Measurements from ENCODE around the gene GNAL.

DNA sequence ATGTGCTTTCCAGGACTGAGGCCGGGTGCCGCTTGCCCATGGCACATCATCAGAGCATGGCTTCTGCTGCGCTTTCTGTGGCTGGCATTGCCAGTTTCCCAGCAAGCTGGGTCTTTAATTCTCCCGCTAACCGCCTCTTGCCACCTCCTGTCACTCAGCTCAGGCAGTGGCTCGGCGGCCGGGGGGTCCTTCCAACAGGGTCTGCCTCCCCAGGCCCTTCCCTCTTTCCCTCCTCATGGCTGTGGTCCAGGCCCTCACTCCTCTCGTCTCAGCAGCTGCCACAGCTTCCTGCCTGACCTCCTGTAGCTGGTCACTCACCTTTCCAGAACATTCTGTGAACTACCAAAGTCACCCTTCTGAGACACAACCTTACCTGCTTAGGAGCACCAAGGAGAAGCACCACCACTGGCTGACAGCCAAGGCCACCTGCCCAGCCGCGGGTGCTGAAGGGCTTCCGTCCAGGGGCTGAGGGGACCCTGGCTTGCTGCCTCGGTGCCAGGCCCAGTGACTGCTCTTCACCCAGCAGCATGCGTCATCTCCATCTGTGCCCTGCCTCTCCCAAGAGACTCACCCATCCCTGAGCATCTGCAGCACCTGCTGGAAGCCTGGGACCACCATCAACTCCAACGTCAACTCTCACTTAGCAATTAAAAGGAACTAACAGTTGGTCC, 184.7 kb downstream of the GNAL start:
- TF ChIP-seq, protein P1, sequence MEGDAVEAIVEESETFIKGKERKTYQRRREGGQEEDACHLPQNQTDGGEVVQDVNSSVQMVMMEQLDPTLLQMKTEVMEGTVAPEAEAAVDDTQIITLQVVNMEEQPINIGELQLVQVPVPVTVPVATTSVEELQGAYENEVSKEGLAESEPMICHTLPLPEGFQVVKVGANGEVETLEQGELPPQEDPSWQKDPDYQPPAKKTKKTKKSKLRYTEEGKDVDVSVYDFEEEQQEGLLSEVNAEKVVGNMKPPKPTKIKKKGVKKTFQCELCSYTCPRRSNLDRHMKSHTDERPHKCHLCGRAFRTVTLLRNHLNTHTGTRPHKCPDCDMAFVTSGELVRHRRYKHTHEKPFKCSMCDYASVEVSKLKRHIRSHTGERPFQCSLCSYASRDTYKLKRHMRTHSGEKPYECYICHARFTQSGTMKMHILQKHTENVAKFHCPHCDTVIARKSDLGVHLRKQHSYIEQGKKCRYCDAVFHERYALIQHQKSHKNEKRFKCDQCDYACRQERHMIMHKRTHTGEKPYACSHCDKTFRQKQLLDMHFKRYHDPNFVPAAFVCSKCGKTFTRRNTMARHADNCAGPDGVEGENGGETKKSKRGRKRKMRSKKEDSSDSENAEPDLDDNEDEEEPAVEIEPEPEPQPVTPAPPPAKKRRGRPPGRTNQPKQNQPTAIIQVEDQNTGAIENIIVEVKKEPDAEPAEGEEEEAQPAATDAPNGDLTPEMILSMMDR (IDR thresholded peaks at IDR 0.05), result no peak
- TF ChIP-seq POLR2A (IDR thresholded peaks at IDR 0.05), result no peak

All from thyroid gland (tissue), 4 donors.